Brain microvascular endothelial cell (primary cell): ENCODE data around the gene S100A5.

Experiments used
- DNase-seq: peaks from one replicate; pipeline ENCODE4 v3.0.0-alpha.2; 2020
- H3K27ac ChIP-seq: fragments of 250-450 bp; sonication (Bioruptor Pico); 2 replicates; pipeline ENCODE4 v1.5.1; 2020; ENCODE audit warnings: mild to moderate bottlenecking, moderate library complexity
- H3K27me3 ChIP-seq: fragments of 250-450 bp; sonication (Bioruptor Pico); replicated peaks from 2 replicates; pipeline ENCODE4 v1.5.1; 2020; ENCODE audit warnings: mild to moderate bottlenecking
- H3K36me3 ChIP-seq: fragments of 250-450 bp; sonication (Bioruptor Pico); replicated peaks from 2 replicates; pipeline ENCODE4 v1.5.1; 2020; ENCODE audit warnings: mild to moderate bottlenecking
- H3K4me3 ChIP-seq: 2 replicates; pipeline ENCODE4 v1.5.1; 2011; ENCODE audit warnings: low read depth, mild to moderate bottlenecking, control low read depth, low read length, moderate library complexity
- CTCF ChIP-seq: IDR thresholded peaks from 2 replicates; pipeline ENCODE4 v1.5.1; 2011; ENCODE audit warnings: low read depth, mild to moderate bottlenecking, moderate library complexity, low read length, control low read depth, inconsistent platforms; ENCODE audit errors: missing control alignments
- in situ Hi-C: cut with HindIII; loops from 2 replicates; pipeline ENCODE4 v1.10.0; 2017; ENCODE audit warnings: low sequenced_read_pairs, low pct_ligation_motif_present

S100A5 gene

GRCh38 chr1:153573351-153573750 lies 32.6 kb upstream of the S100A5 start:
- no peaks in the 10 kb centered on the region for H3K27me3 ChIP-seq
- H3K27ac ChIP-seq: peak overlapping the region; percentile 56
- H3K4me3 ChIP-seq: no peak overlapping the region
- no peak for TF ChIP-seq CTCF
- no peaks in the 10 kb centered on the region for H3K36me3 ChIP-seq
- in situ Hi-C loops: no loop called here
- DNase-seq: peak; percentile 34

GRCh38 chr1:153572569-153573015 lies 31.9 kb upstream of the S100A5 start:
- peak; percentile 74 for DNase-seq
- peak; percentile 94 for TF ChIP-seq CTCF
- peak overlapping the region; percentile 56 for H3K27ac ChIP-seq
- no peak overlapping the region for H3K4me3 ChIP-seq
- H3K27me3 ChIP-seq: no peaks in the 10 kb centered on the region
- in situ Hi-C loops: no loop called here
- H3K36me3 ChIP-seq: no peaks in the 10 kb centered on the region

DNA sequence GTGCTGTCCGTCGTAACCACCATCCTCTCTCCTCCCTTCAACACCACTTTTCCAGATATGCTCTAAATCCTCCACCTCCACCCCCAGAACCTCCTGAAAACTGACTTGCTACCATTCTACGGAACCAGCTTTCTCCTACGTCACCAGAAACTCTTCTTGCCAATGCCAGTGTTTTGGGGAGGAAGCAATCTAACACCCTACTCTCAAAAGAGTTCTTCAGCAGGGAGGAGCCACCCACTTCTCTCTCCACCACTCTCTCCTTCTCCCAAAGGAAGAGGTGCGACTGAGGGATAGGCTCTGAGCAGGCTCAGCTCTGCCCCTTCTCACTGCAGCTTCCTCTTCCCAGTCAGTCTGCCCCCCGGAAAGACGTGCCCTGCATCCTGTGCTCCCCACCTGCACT lies 31.0 kb upstream of the S100A5 start:
- Histone ChIP-seq H3K27ac (no peak overlapping the region), H3K27me3 (no peaks in the 10 kb centered on the region), H3K4me3 (no peak overlapping the region), H3K36me3 (no peaks in the 10 kb centered on the region)
- no peak for TF ChIP-seq CTCF
- no peak for DNase-seq
- in situ Hi-C loops: no loop called here

- in situ Hi-C loops: no loop called here
- no peaks in the 10 kb centered on the region for H3K36me3 ChIP-seq
- H3K27me3 ChIP-seq: no peaks in the 10 kb centered on the region
- no peak for DNase-seq
- TF ChIP-seq CTCF: no peak
- H3K4me3 ChIP-seq: no peak overlapping the region
- H3K27ac ChIP-seq: no peak overlapping the region
Observed at GRCh38 chr1:153570874-153571273, 30.1 kb upstream of the S100A5 start.

DNA sequence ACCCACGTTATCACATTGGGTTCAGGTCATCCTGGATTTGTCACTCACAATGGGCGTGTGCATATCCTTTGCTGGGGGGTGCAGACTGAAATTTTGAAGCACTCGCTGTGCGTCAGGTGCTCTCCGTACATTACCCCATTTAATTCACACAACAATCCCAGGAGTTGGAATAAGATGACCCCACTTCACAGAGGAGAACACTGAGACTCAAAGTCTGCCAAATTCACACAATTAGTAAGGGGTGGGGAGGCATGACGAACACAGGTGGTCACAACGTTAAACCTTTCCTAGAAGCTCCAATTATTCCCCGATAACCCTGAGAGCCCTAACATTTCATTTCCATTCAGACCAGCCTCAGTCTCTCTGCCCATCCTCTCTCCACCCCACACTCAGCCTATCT lies 28.7 kb upstream of the S100A5 start:
- no peak overlapping the region for H3K4me3 ChIP-seq
- no peaks in the 10 kb centered on the region for H3K27me3 ChIP-seq
- in situ Hi-C loops: no loop called here
- DNase-seq: no peak
- H3K27ac ChIP-seq: no peak overlapping the region
- TF ChIP-seq CTCF: no peak
- no peaks in the 10 kb centered on the region for H3K36me3 ChIP-seq

GRCh38 chr1:153568367-153569099 lies 27.8 kb upstream of the S100A5 start:
- peak; percentile 82 for DNase-seq
- peak overlapping the region; percentile 97 for H3K27ac ChIP-seq
- in situ Hi-C loops: no loop called here
- H3K36me3 ChIP-seq: no peaks in the 10 kb centered on the region
- peak; percentile 99 for TF ChIP-seq CTCF
- peak overlapping the region; percentile 9 for H3K4me3 ChIP-seq
- no peaks in the 10 kb centered on the region for H3K27me3 ChIP-seq
